ENCODE data around the gene UBE2O. TPM values are rescaled to one million over a fixed set of nuclear protein-coding genes. Genes with fewer than 3 reads are reported as not detected.

UBE2O gene
- total RNA-seq, 1 experiment from 2014 or later = 52.6 TPM

DNA sequence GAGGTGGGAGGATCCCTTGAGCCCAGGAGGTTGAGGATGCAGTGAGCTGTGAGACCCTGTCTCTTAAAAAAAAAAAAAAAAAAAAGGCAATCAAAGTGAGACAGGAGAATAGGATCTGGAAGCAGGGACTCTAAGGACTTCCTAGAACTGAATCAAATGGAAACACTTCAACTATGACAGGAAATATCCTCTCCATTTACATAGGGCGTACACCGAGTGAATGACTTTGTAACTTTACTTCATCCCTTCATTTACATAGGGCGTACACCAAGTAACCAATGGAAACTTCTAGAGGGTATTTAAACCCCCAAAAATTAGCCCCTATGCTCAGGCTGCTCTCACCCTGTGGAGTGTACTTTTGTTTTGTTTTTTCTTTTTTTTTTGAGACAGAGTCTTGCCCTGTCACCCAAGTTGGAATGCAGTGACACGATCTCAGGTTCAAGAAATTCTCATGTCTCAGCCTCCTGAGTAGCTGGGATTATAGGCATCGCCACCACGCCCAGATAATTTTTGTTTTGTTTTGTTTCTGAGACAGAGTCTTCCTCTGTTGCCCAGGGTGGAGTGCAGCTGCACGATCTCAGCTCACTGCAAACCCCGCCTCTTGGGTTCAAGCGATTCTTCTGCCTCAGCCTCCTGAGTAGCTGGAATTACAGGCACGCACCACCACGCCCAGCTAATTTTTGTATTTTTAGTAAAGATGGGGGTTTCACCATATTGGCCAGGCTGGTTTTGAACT lies 89.7 kb downstream of the UBE2O start:
- no peak overlapping the region for H3K14ac ChIP-seq (ENCODE audit: insufficient read depth, low read length)
- no peak overlapping the region for H2BK120ac ChIP-seq (ENCODE audit: low read depth, low read length, poor library complexity, severe bottlenecking)
- H2BK15ac ChIP-seq (ENCODE audit: low read depth, low read length) = no peak overlapping the region
- H3K4me2 ChIP-seq (ENCODE audit: insufficient read depth, insufficient read length, low read length) = no peak overlapping the region
- H2BK12ac ChIP-seq (ENCODE audit: insufficient read length, low read depth, low read length) = no peak overlapping the region
- no peak overlapping the region for H2AK5ac ChIP-seq (ENCODE audit: insufficient read length, low read length)
- no peak overlapping the region for H3K23ac ChIP-seq (ENCODE audit: insufficient read length, low read depth, low read length)
- H3K9me3 Mint-ChIP-seq = no peaks in the 10 kb centered on the region; a peak in 1 of 5 replicates
- no peak overlapping the region for H3T11ph ChIP-seq (ENCODE audit: low read length)
- H3K27me3 ChIP-seq (ENCODE audit: insufficient read depth, low read length) = no peaks in the 10 kb centered on the region
- H3K79me1 ChIP-seq (ENCODE audit: insufficient read depth, low read depth, low read length, poor library complexity, severe bottlenecking) = no peaks in the 10 kb centered on the region
- no peak overlapping the region for H3K4ac ChIP-seq (ENCODE audit: low read depth, low read length)
- H3K27ac Mint-ChIP-seq = no peak overlapping the region
- no peak overlapping the region for H3K4me3 Mint-ChIP-seq
- TF ChIP-seq, protein P1, sequence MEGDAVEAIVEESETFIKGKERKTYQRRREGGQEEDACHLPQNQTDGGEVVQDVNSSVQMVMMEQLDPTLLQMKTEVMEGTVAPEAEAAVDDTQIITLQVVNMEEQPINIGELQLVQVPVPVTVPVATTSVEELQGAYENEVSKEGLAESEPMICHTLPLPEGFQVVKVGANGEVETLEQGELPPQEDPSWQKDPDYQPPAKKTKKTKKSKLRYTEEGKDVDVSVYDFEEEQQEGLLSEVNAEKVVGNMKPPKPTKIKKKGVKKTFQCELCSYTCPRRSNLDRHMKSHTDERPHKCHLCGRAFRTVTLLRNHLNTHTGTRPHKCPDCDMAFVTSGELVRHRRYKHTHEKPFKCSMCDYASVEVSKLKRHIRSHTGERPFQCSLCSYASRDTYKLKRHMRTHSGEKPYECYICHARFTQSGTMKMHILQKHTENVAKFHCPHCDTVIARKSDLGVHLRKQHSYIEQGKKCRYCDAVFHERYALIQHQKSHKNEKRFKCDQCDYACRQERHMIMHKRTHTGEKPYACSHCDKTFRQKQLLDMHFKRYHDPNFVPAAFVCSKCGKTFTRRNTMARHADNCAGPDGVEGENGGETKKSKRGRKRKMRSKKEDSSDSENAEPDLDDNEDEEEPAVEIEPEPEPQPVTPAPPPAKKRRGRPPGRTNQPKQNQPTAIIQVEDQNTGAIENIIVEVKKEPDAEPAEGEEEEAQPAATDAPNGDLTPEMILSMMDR (conservative IDR thresholded peaks at IDR 0.05) = no peak
- H3K18ac ChIP-seq (ENCODE audit: insufficient read length, low read depth, low read length) = no peak overlapping the region
- H2BK20ac ChIP-seq (ENCODE audit: low read depth, low read length, poor library complexity, severe bottlenecking) = no peak overlapping the region
- H3K79me2 ChIP-seq (ENCODE audit: insufficient read depth, low read length) = no peaks in the 10 kb centered on the region
- H4K8ac ChIP-seq (replicated peaks; ENCODE audit: insufficient read length, low read depth, low read length) = no peak overlapping the region
- peaks cover 5% of the 10 kb centered on the region; the same call in 1 of the 2 replicates for H3K4me1 ChIP-seq (ENCODE audit: insufficient read depth, low read length)
- H4K20me1 ChIP-seq (ENCODE audit: control insufficient read depth, insufficient read depth, insufficient read length) = no peaks in the 10 kb centered on the region
- DNase-seq = no peak
- H2BK5ac ChIP-seq (ENCODE audit: insufficient read length, low read length) = no peak overlapping the region
- H3K23me2 ChIP-seq (ENCODE audit: insufficient read length, low read depth, low read length, poor library complexity, severe bottlenecking) = no peaks in the 10 kb centered on the region
- H3K36me3 Mint-ChIP-seq (ENCODE audit: insufficient read depth in 1 of 3, low read depth in 3 of 3) = no peaks in the 10 kb centered on the region
- WGBS (ENCODE audit: extremely low coverage, insufficient read length, low lambda C conversion rate) = no CpG with 5 or more reads among the region's 11 CpGs
- no peaks in the 10 kb centered on the region for H3K9me3 ChIP-seq (ENCODE audit: control insufficient read depth, low read depth, low read length)
- no peak overlapping the region for H4K5ac ChIP-seq (ENCODE audit: insufficient read length, low read depth, low read length)
- no peak overlapping the region for H3K27ac ChIP-seq (ENCODE audit: insufficient read length, low read depth, low read length)
- H3K27me3 Mint-ChIP-seq (ENCODE audit: low read depth) = no peaks in the 10 kb centered on the region
- no peak overlapping the region for H3K9ac ChIP-seq (ENCODE audit: extremely low read depth, insufficient read length, low read length)
- peaks cover 20 to 30% of the 10 kb centered on the region in 2 experiments for H3K4me1 Mint-ChIP-seq
- H4K91ac ChIP-seq (ENCODE audit: insufficient read length, low read depth, low read length) = no peak overlapping the region
- H2AFZ ChIP-seq (ENCODE audit: low read length) = no peak overlapping the region
- no peak overlapping the region for H3K56ac ChIP-seq (ENCODE audit: insufficient read length, low read depth, low read length)
